Measurements from ENCODE around the gene CCDC30.
"Not testable (repeated sequence)": the region's sequence is repeated elsewhere in the genome, so short reads cannot be mapped to it uniquely, and the experiment has no call there.

DNA sequence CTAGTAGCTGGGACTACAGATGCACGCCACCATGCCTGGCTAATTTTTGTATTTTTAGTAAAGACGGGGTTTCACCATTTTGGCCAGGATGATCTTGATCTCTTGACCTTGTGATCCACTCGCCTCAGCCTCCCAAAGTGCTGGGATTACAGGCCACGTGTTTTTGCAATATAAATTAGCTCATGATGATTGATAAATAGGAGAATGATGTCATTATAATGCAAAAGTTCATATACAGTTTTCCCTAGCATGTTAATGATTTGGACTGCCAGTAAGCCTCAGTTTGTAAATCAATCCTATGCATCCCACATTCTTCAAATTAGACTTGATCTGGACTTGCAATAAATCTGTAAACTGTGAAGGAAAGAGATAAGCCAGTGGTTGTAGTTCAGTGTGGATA, 14.3 kb downstream of the CCDC30 start:
- not testable (repeated sequence) for TF ChIP-seq EZH2phosphoT487 (IDR thresholded peaks at IDR 0.05; ENCODE audit: insufficient read depth, low read depth); EZH2 (IDR thresholded peaks at IDR 0.05; ENCODE audit: insufficient read depth, poor library complexity, severe bottlenecking)
